HG03469 (cell line): ENCODE results near the gene SH3PXD2B.
"Not testable (repeated sequence)": the region's sequence is repeated elsewhere in the genome, so short reads cannot be mapped to it uniquely, and the experiment has no call there.

Experiments
- ATAC-seq: cut with Tn5 transposase; IDR thresholded peaks from one replicate; pipeline ENCODE4 v1.9.1; 2021; ENCODE audit warnings: mild to moderate bottlenecking, moderate library complexity, moderate number of reproducible peaks; ENCODE audit not compliant: unreplicated experiment

The SH3PXD2B gene

DNA sequence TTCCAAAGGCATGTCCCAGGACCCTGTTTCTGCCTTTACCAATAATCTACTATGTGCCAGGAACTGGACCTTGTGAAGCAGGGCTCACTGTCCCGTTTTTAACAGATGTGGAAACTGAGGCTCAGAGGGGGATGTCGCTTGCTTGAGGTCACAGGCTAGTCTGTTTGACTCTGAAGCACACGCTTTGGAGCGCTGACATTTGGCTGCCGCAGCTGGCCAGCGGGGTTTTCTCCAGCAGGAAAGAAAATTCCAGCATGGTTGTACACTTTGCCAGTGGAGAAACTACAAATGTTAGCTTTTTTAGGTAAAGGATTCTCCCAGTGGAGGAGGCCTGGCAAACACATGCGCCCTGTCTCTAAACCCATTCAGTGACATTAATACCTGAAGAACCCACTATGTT, 50.5 kb downstream of the SH3PXD2B start:
- ATAC-seq, result no peak

DNA sequence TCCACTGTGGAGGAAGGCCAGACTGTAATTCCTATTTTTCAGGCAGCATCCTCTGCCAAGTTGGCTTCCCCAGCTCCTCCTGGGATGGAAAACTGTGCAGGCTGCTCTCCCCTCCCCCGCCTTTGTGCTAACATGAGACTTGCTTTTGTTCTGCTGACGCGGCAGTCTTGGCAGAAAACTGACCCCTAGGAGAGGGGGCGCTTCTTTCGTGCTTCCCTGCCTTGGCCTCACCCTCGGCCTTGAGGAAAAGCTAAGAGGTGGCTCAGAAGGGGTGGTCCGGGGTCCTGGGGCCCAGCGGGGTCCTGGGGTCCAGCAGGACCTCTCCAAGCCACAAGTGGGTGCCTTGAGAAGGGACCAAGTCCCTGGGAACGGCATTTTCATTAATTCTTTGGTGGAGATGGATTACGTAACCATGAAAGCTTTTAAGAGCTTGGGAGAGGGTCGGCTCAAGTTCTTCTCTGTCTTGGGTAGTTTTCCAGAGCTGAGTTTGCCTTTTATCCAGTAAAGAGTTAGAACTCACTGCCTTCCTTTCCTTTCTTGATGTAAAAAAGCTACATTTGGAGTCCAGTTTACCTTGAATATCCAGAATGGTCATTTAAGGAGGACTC, 51.0 kb downstream of the SH3PXD2B start:
- no peak for ATAC-seq

DNA sequence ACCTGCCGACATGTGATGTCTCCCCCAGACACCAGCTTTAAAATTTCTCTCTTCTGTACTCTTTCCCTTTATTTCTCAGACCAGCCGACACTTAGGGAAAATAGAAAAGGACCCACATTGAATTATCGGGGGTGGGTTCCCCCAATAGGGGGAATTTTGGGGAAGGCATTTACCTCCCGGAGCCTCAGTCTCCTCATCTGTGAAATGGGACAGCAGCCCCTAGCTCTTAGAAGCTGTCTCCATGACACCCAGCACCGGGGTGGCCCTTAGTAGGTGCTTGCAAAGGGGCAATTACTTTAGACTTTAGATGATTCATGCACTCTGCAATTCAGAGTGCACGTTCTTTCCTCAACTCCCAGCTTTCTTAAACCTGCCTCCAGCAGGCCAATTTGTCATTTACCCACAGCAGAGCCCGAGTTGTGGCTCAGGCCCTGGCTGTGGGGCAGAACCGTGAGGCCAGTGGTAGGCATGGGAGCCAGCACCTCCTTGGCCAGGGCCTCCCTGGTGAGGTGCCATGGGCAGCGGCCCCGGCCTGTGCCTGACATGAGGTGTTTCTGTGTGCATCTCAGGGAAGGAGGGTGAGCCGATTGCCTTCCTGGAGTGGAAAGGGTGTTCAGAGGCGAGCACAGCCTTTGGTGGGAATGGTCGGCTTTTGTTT, 51.7 kb downstream of the SH3PXD2B start:
- ATAC-seq, result no peak

DNA sequence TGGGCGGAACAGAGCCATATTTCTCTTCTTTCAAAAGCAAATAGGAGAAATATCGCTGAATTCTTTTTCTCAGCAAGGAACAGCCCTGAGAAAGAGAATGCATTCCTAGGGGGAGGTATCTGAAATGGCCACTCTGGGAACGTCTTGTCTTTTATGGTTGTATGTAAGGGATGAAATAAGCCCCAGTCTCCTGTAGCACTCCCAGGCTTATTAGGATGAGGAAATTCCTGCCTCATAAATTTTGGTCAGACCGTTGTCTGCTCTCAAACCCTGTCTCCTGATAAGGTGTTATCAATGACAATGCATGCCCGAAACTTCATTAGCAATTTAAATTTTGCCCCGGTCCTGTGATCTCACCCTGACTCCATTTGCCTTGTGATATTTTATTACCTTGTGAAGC, 52.3 kb downstream of the SH3PXD2B start:
- not testable (repeated sequence) for ATAC-seq

DNA sequence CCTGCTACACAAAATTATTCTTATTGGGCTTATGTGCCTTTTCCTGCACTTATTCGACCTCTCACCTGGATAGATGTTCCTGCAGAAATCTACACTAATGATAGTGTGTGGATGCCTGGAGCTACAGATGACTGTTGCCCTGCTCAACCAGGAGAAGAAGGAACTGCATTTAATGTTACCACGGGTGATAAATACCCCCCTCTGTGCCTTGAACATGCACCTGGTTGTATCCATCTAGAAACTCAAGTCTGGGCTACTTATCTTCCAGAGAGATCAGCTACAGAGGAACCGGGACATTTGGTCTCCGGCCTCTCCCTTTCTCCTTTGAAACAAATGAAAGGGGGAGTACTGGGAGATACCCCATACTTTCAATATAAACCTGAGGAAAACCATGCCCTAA, 54.5 kb downstream of the SH3PXD2B start:
- no peak for ATAC-seq

DNA sequence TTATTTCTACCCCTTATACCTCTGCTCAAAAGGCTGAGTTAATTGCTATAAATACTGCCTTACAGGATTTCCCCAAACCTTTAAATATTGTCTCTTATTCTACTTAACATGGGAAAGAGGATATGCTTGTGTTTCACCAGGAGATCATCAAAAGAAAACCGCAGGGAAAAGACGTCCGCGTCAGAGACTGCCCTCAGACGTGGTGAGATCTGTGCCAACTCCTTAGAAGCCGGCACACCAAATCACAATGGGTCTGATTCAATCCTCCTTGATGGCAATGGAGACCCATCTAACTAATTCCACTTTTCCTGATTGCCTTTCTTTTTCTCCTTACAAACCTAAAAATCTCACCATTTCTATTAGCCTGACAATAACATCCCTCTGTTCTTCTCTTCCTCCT, 55.0 kb downstream of the SH3PXD2B start:
- ATAC-seq, result no peak

DNA sequence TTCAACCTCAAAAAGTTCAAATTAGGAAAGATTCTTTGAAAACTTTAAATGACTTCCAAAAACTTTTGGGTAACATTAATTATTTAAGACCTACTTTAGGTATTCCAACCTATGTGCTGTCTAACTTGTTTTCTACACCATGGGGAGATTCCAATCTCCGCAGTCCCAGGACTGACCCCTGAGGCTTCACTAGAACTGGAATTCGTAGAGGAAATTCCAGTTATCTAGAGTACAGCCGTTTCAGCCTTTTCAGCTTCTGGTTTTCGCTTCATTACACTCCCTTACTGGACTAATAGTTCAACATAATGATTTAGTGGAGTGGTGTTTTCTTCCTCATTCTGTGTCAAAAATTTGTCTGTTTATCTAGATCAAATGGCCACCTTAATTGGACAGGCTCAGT, 55.7 kb downstream of the SH3PXD2B start:
- ATAC-seq, result not testable (repeated sequence)

DNA sequence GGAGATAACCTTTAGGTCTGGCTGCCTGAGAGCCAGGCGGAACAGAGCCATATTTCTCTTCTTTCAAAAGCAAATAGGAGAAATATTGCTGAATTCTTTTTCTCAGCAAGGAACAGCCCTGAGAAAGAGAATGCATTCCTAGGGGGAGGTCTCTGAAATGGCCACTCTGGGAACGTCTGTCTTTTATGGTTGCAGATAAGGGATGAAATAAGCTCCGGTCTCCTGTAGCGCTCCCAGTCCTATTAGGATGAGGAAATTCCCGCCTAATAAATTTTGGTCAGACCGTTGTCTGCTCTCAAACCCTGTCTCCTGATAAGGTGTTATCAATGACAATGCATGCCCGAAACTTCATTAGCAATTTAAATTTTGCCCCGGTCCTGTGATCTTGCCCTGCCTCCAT, 57.3 kb downstream of the SH3PXD2B start:
- ATAC-seq, result not testable (repeated sequence)

DNA sequence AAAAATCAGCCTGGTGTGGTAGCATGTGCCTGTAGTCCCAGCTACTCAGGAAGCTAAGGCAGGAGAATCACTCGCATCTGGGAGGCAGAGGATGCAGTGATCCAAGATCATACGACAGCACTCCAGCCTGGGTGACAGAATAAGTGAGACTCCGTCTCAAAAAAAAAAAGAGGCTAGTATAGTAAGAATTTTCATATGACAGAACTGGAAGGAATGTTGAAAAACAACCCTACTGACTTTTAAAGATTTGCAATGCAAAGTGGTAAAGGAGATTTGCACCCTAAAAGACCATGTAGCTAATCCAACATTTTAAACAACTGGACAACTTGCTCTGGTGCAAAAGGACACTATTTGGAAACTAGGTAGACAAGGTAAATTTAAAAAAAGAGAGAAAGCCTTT, 58.1 kb downstream of the SH3PXD2B start:
- no peak for ATAC-seq

DNA sequence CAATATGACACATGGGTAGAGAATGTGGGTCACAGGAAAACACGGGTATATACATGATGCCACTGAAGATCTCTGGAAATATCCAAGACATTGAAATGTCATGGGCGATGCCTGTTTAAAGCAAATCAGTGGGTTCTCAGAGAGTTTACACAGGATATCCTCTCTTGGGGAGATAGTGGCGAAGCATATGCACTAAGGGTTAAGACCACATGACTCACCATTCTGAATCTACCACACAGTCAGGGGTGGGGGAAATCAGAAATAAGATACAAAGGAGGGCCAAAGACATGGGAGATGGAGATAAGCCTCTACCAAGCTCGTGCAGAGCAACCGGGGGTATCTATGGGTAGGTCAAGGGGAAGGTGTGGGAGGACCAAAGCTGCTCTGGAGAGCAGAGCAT, 58.8 kb downstream of the SH3PXD2B start:
- no peak for ATAC-seq

DNA sequence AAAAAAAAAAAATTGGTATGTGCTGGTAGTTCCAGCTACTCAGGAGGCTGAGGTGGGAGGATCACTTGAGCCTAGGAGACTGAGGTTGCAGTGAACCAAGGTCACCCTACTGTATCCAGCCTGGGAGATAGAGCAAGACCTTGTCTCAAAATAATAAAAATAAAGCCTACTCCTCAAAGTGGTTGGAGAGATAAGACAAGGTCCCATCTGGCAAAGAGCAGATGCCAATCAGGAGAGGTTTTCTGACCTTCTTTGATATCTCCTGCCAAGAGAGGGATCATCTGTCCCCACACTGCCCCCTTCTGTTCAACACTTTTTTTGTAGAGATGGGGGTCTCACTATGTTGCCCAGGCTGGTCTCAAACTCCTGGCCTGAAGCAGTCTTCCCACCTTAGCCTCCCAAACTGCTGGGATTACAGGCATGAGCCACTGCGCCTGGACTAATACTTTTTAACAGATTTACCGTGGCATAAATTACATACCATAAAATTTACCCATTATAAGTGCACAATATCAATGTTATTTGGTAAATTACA, 64.7 kb downstream of the SH3PXD2B start:
- ATAC-seq, result no peak

DNA sequence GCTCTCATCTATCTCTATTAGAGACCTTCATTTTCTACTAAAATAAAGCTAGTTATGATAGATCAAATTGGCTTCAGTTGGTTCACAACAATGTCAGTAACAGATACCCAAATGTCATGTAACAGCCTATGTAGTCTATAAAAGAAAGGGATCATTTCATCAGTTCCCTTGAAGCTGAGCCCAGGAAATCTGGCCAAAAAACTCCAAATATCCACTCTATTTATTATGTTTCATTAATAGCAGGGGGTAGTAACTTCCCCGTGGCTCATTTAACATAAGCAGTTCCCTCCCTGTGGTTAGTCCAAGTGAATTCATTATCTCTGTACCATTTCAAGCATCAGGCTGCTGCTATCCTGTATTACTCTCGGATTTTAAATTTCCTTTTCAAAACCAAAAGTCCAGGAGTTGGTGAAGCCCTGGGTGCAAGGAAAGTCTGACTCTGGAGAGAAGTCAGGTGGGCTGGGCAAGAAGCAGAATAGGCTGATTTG, 66.0 kb downstream of the SH3PXD2B start:
- ATAC-seq, result no peak

DNA sequence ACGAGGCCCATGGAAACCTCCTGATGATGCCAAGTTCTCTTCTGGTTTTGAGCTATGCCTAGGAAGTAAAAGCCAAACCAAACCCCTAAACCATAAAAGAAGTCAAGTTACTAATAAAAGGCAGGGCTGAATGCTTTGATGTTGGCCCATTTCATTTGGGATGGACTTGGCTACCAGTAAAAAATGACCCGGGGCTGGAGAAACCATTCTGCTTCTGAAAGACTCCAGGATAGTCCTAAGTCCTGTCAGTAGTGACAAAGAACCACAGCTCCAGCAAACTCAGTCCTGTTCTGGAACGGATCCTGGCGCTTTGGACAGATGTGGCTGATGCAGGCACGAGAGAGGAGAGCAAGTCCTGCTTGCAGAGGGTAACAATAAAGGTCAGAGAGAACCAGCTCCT, 68.6 kb downstream of the SH3PXD2B start:
- no peak for ATAC-seq

DNA sequence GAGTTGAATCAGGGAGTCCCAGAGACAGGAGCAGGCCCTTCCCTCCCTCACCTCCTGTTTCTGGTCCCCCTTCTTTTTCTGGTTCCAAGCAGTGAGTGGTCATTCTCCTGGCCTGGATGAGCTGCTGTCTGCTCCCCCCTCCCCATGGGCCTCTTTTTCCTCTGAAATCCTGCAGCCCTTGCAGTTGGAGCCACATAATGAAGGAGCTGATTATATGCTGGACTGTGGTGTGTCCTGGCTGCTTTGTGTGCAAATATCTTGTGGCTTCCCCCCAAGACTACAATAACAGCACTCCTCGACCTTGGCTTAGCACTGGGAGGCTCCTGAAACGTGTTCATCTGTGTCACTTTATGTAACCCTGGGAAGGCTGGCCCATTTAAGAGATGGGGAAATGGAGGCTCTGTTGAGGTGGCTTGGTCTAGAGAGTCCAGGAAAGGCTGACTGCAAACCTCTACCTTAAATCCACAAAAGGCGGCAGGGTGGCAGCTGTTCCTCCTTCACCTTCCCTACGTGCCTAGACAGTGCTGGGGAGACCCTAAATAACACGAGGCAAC, 69.2 kb downstream of the SH3PXD2B start:
- no peak for ATAC-seq

DNA sequence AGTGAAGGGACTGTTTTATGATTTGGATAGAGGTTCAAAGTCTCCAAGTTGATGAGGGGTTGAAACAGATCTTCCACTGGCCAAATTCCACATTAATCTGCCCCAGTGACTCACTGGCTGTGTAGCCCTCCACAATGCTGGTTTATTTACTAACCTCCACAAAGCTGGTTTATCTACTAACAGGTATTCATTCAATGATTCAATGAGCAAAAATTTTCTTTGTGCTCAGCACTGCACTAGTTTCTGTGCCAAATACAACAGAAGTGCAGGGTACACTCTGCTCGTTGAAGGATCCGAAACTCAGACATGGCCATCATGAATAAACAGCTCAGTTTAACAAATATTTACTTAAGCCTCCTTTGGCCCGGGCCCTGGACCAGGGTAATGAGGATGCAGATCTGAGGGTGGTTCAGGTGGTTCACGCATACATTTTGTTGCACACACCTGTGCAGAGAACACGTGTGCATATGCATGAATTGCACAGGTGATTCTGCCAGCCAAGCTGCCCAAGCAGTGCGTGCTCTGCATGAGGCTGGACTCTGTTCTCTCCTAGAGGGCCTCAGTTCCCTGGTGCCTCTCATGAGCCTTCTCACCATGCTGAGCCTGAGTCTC, 71.0 kb downstream of the SH3PXD2B start:
- no peak for ATAC-seq

DNA sequence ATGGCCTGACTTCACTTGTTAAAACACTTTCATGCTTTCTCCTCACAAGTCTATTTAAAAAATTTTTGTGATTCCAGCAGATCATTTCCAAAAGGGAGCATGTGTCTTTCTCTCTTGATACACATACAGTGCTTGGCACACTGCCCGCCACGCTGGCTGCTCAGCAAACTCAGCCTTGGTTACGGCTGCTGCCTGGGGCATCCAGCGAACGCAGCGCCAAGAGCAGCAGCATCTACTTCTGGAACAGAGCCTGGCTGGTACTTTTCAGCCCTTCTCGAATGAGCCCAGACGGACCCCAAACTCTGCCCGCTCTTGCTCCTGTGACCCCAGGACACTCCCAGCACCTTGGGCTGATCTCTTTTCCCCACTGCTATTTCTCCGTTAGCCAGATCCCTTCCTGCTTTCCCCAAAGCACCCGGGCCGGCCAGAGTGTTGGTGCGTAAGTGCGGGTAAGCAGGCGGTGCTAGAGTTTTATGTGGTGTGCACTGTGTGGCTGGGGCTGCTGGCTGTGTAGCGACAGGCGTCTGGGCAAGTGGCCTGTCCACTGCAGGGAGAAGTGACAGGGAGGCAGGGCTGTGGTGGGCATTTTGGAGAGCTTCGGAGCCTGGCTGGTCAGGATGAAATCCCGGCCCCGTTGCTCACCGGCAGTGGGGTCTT, 73.2 kb downstream of the SH3PXD2B start:
- no peak for ATAC-seq

DNA sequence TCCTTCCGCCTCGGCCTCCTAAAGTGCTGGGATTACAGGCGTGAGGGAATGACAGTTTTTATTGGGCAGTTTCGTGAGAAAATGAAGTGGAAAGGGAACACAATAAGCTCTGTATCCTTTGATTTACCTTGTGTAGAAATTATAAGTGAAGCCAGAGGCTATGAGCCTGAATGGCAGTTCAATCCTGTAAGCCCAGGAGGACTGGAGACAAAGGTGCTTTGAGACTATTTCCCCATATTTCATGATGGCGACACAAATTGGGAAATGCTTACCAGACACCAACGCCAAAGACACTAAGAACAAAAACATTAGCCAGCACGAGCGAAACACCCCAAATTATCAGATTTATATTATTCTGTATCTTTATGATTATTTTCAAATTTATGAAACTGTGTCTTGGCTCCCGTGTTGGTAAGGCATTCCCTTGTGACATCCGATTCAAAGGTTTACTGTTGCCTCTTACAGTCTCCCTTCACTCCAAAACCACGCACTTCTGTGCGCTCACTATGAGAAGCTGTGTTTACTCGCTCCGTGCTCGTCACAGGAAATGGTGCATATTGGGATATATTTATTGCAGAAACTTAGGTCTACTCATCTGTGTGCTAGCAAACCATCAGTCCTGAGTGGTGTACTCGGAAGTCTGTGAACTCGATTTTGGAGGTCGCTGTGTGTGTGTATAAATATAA, 73.9 kb downstream of the SH3PXD2B start:
- ATAC-seq, result no peak

DNA sequence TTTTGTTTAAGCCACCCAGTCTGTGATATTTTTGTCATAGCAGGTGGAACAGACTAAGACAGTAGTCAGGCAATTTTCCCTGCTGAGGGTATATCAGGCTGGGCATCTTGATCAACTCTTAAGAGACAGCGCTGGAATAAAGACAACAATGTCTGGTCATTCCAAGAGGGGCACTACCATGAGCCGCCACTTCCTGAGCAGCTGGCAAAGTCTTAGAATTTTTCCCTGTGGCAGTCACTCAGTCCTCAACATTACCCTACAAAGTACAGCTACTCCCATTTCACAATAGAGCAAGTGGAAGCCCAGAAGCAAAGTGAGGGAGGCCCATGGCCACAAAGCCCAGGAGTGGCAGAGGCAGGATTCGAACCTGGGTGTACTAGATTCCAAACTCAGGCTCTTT, 74.8 kb downstream of the SH3PXD2B start:
- no peak for ATAC-seq

DNA sequence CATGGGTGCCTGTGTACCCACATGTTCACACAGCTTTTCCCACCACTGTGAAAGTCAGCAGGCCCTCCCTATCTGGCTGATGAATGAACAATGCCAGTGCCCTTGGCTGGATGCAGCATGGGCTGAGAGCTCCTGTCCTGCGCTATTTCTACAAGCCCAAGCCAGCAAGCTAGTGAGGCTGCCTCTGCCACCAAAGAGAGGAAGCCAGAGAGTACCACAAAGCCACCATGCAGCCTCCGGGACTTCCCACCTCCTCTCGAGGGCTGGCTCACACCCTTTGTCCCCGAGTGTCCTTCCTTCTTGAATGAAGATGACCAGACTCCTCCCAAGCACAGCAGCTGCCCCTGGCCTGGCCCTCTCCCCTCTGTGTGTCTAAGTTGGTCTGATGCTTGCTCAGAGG, 76.5 kb downstream of the SH3PXD2B start:
- ATAC-seq, result no peak

DNA sequence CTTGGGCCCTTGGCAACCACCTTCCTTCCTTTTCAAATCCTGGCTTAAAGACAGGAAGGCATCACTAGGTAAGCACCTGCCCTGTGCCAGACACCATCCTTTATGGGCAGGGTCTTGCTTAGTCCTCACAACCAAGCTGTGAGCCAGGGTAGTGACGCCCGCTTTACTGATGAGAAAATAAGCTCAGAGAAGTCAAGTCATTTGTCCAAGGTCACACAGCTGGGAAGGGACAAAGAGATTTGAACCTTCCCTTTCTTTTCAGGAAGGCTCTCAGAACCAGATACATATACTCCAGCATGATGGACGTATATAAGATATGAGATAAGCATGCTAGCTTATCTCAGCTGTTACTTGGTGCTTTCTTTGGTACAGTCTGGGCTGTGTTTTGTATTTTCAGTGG, 76.9 kb downstream of the SH3PXD2B start:
- no peak for ATAC-seq

DNA sequence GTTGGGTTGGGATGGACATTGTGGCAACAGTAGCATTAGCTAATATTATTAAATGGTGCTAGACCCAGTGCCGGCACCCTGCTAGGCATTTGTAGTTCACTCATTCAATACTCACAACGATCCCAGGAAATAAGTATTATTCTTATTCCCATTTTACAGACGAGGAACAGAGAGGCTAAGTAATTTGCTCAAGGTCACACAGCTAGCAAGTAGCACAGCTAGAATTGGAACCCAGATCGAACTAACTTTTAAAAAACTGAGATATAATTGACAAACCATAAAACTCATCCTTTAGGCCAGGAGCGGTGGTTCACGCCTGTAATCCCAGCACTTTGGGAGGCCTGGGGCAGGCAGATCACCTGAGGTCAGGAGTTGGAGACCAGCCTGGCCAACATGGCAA, 79.5 kb downstream of the SH3PXD2B start:
- no peak for ATAC-seq
